Measurements from ENCODE around the gene HOXB9.

GRCh38 chr17:48571826-48572417 is 54.2 kb downstream of the HOXB9 start:
- no peak for TF ChIP-seq CTCF (conservative IDR thresholded peaks at IDR 0.05 in 1 of 2, IDR thresholded peaks at IDR 0.05 in 1 of 2; ENCODE audit: low read depth in 1 of 2, low read length in 2 of 2)
- no peak for TF ChIP-seq EZH2 (IDR thresholded peaks at IDR 0.05; ENCODE audit: low read length, missing control alignments)

Data from fibroblast of lung (primary cell).